NCI-H774 (cell line): ENCODE measurements around the gene KIF1C.

Source experiments
- DNase-seq: peaks from one replicate; lab custom pipeline; 2025; lab: John Stamatoyannopoulos, UW

KIF1C gene

DNA sequence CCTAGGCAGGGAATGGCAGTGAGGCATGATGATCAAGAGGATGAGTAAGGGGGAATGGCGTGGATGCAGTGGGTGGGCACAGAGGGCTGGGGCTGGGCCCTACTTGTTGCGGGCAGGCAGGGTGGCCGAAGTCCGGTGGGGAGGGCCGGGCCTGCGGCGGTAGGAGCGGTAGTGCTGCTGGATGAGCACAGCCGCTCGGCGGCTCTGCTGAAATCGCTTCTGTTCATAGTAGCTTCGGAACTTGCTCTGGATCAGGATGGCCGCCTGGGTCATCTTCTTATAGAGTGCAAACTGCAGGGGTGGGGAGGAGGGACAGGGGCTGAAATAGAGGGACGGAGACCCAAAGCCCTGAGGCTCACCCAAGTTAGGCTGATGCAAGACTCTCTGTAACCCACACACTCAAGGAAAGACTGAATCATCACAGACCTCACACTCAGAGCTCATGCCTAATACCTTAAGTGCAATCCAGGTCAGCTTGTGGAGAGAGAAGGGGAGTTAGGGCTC is 28.7 kb upstream of the KIF1C start:
- no peak for DNase-seq

DNA sequence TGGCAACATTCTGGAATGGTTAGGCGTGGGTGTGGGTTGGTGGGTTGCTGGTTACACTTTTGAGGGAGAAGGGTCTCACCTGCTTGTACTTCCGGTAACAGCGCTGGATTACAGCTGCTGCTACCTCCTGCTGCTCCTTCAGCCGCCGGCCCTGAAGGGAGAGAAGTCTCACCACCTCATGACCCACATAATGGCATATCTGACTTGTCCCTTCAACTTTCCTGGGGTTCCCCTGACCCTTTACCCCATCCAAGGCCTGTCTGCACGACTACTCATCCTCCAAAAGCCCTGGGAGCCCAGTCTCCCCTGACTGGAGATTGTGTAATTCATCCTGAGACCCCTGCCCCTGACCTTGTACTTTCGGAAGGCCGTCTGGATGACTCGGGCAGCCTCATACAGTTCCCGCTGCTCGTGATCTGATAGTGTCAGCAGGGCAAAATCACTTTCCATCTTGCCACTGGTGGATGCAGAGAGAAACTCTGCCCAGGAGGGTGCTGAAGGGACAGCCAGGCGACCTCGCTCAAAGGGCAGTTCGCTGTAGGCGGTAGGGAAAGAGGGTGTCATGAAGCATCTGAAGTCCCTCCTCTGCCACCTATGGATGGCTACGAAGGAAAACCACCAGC is 28.1 kb upstream of the KIF1C start:
- DNase-seq = no peak

- DNase-seq = no peak
Observed at GRCh38 chr17:4970273-4970672, 27.5 kb upstream of the KIF1C start.

- no peak for DNase-seq
Observed at GRCh38 chr17:4971826-4972225, 25.9 kb upstream of the KIF1C start.

DNA sequence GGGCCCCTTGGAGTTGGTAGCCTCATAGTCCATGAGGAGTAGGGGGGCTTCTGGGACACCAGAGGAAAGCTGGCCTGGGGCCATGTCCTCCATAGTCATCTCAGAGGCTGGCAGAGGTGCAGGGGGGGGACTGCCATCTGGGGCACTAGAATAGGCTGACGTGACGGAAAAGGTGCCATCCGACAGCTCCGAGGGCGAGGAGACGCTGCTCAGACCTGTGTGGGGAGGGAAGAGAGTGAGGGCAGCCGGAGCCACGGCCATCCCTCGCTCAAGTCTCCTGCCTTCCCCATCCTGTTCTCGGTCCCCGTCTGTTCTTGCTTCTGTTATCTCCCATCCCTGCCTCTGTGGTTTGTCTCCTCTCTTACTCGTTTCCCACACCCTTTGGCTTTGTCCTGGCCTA is 25.4 kb upstream of the KIF1C start:
- DNase-seq = no peak

DNA sequence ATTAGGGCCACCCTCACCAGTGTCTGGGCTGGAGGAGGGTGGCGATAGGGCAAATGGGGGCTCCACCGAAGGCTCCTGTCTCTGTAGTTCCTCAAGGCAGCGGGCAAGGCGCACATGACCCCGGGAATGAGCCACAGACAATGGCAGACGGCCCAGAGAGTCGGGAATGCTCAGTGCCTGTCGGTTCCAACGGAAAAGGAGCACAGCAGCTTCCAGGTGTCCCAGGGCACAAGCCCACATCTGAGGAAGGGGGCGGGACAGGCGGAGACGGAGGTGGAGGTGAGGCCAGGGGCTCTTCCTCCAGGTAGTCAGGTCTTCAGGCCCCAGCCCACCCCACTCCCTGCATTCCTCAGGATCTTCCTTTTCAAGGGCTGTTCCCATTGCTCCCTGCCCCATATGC is 25.0 kb upstream of the KIF1C start:
- DNase-seq = no peak

- no peak for DNase-seq
Observed at GRCh38 chr17:4973256-4974114, 24.3 kb upstream of the KIF1C start.

- no peak for DNase-seq
Observed at GRCh38 chr17:4974115-4974670, 23.6 kb upstream of the KIF1C start.

GRCh38 chr17:4978726-4979125 is 19.0 kb upstream of the KIF1C start:
- DNase-seq = no peak

GRCh38 chr17:4980644-4981216 is 17.0 kb upstream of the KIF1C start:
- DNase-seq = no peak

GRCh38 chr17:4982305-4982704 is 15.4 kb upstream of the KIF1C start:
- DNase-seq = no peak

- DNase-seq = no peak
Observed at GRCh38 chr17:4986403-4986802, 11.3 kb upstream of the KIF1C start.

DNA sequence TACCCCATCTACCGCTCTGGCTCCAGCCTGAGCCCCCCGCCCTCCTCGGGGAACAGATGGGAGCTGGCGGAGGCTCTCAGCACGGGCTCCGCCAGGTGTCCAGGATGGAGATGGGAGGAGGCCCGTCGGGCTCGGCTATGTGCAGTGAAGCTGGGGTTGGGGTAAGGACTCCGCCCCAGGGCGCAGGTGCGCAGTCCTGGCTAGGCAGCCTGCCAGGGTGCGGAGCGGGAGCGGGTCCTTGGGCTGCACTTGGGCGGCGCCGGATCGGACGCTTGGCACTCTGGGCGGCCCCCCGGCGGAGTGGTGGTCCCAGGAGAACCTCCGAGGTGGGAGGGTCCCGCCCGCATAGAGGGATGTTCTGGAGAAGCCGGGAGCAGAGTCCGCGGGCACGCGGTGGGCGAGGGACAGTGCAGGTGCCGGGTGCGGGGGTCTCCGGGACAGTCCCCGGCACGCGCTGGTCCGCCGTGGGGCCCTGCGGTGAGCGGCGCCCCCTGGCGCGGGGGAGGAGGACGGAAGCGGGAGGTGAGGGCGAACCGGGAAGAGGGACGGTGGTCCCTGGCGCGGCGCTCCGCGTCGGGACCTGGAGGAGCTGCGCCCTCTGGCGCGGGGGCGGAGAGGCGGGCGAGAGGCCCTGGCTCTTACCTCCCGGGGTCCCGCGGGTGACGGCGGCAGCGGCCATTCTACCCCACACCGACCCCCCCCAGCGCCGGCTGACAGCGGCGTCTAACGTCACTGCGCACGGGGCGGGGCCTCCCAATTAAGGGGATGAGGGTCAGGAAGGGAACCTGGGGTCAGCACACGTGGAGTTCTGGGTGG is 10.6 kb upstream of the KIF1C start, which contains the start of gene CAMTA2:
CAMTA2 (minus strand) TSS at position 725 of the 816 bp plus-strand sequence. CDS start 1,453 bp downstream, outside the sequence.
- peak; percentile 25 for DNase-seq

DNA sequence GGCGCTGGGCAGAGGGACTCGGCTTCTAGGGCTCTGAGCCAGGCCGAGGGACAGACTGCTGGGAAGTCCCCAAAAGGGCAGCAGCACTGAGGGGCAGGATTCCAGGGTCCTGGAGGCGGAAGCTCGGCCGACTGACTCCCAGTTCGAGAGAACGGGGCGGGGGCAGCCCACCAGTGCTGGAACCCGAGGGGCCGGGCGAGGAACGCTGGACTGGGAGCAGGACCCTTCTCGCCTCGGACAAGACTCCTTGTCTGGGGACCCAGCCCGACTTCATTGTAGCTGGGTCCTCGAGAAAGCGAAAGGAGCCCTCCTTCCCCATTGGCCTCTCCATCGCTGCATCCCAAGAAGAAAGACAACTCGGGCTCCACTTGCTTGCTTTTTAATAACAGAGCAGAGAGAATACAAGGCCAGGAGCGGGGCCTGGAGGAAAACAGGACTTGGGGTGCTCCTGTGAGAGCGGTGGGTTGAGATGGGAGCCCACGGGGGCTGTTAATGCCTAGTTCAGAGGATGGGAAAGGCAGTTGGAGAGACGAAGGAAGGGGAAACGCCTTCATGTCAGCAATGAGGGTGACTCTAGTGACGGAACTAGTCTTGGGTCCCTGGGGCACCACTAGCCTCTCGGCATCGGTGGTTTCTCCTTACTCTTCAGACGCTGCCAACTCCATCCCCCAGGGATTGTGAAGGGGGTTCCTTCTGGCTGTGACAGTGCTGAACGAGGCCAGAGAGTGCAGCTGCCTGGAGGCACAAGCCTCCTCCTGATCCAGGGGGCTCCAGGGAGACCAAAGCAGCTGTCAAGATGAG is 9.8 kb upstream of the KIF1C start:
- DNase-seq = no peak

GRCh38 chr17:4994081-4994595 is 3.6 kb upstream of the KIF1C start:
- no peak for DNase-seq

- DNase-seq = no peak
Observed at GRCh38 chr17:4998027-4998731, 429 bp downstream of the KIF1C start.

DNA sequence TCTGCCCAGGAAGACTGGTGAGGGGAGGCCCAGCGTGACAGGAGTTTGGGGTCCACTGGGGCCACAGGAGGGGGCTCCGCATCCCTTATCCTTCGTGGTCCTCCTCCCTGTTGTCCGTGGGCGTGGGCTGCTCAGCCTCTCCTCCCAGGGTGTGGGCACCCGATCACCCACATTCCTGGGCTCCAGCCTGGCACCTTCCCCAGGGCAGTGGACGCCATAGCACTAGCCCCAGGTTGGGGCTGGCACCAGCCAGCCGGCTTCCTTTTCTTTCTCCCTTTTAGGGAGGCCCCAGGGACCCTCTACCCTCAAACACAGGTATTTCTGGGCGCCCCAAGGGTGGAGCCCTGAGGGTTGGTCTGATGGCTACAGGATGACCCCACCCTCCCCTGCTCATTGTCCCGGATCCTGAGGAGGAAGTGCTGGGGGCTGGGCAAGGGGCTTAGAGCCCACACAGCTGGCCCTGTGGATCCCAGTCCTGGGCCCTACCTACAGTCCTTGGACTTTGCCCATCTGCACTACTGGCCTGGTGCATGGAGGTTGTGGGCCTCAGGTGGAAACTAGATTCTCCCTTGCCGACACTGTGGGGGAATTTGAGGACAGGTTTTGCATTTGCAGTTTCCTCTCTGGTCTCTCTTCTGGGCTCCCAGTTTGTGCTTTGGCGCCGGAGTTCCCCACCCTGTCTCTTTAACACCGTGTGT is 1.1 kb downstream of the KIF1C start:
- DNase-seq = no peak

- no peak for DNase-seq
Observed at GRCh38 chr17:4999430-5000093, 1.8 kb downstream of the KIF1C start.

- DNase-seq = no peak
Observed at GRCh38 chr17:5000237-5000639, 2.5 kb downstream of the KIF1C start.
